ENCODE results near the gene FAR2.

FAR2 gene

DNA sequence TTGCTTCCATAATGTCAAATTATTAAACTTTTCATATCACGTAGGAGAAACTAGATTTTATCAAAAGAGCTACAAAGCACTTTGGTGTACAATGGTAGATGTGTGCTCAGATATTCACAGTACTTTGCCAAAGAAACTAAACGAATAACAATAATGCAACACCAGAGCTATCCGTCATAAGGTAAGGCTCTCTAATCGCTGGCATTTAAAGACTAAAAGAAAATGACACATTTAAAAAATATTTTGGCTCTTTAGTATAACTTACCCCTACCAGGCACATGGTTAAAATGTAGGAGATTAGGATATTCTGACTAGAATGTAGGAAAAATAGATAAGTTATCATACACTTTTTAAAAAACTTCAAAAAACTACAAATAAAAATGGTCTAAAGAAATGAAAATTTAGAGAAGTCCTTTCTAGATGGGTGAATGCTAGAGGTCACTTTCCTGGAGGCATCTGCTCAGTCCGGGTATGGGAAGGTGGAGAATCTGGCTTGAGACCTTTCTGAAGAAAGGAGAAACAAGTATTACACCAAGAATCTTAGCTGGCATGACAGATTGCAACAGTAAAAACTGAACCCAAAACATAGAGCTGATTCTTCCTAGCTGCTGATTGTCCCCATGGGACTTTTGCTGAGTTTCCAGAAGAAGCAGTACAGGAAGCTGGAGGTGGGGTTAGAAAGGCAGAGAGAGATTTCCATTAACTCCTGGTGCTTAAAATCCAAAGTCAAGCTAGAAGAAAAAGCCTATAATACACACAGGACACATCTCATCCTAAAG, 67.9 kb downstream of the FAR2 start:
- TF ChIP-seq CTCF (IDR thresholded peaks at IDR 0.05; ENCODE audit: low read depth, low read length), result no peak
- H3K4me3 ChIP-seq (ENCODE audit: low read depth, low read length), result no peak overlapping the region

DNA sequence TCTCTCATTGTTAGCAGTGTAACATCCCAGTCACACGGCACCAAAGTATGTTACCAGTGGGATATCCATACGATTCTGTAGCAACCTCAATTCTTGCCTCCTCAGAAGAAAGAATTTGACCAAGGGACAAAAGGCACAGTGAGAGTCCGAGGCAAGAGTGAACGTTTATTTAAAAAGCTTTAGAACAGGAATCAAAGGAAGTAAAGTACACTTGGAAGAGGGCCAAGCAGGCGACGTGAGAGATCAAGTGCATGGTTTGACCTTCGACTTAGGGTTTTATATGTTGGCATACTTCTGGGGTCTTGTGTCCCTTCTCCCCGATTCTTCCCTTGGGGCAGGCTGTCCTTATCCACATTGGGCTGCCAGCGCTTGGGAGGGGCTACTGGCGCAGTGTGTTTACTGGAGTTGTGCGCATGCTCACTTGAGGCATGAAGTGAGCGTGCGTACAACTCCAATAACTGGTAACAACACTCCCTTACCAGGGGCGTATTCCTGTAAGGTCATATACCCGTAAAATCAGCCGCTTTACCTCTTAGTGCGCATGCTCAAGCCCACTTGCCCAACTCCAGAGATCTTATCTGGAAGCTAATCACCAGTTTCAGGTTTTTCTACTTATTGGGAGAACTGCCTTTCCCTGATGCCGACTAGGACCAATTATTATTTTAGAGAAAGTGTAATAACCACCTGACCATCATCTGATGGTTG, 71.7 kb downstream of the FAR2 start:
- H3K4me3 ChIP-seq (ENCODE audit: low read depth, low read length), result no peak overlapping the region
- TF ChIP-seq CTCF (IDR thresholded peaks at IDR 0.05; ENCODE audit: low read depth, low read length), result no peak

- no peak for TF ChIP-seq CTCF (IDR thresholded peaks at IDR 0.05; ENCODE audit: low read depth, low read length)
Observed at GRCh38 chr12:29222200-29222599, 73.1 kb downstream of the FAR2 start.

GRCh38 chr12:29223426-29223825, 74.3 kb downstream of the FAR2 start:
- TF ChIP-seq CTCF (IDR thresholded peaks at IDR 0.05; ENCODE audit: low read depth, low read length), result no peak
- H3K4me3 ChIP-seq (ENCODE audit: low read depth, low read length), result no peak overlapping the region

More at GRCh38 chr12:29222200-29222599, 73.1 kb downstream of the FAR2 start:
- no peak overlapping the region for H3K4me3 ChIP-seq (ENCODE audit: low read depth, low read length)

- no peak for TF ChIP-seq CTCF (IDR thresholded peaks at IDR 0.05; ENCODE audit: low read depth, low read length)
- H3K4me3 ChIP-seq (ENCODE audit: low read depth, low read length), result no peak overlapping the region
Observed at GRCh38 chr12:29223956-29224543, 75.0 kb downstream of the FAR2 start.

DNA sequence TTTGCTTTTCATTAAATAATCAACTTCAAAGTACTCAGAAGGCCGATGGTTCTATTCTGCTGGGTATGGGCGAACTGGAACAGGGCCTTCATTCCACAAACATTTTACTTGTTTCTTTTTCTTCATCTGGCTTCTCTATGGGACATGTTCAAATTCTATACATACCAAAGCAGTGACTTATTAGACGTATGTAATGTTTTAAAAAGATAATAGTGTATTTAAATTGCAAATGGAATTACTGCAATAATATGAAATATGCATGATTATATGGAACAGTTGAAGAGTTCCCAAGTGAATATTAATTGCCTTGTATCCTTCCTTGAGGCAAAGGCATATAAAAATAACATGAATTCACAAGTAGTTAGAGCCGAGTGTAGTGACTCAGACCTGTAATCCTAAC, 75.5 kb downstream of the FAR2 start:
- TF ChIP-seq CTCF (IDR thresholded peaks at IDR 0.05; ENCODE audit: low read depth, low read length), result no peak
- H3K4me3 ChIP-seq (ENCODE audit: low read depth, low read length), result no peak overlapping the region

DNA sequence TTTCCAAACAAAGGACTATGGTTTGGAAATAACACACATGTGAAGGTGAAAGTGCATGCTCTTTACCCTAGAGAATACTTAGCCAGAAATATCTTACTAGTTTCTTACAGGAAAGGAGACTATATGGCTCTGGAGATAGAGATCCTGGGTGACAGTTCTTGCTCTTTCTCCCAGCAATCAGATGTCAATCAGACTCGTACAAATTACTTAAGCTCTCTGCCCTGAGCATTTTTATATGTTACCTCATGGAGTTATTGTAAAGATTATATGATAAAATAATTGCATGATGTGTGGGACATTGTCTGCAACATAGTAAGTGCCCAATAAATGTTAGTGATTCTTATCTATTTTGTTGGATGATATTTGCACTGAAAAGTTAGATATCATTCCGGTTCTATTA, 76.8 kb downstream of the FAR2 start:
- TF ChIP-seq CTCF (IDR thresholded peaks at IDR 0.05; ENCODE audit: low read depth, low read length), result no peak
- no peak overlapping the region for H3K4me3 ChIP-seq (ENCODE audit: low read depth, low read length)

Data from WI38 (cell line).